ENCODE measurements around the gene CTXN3. TPM values are rescaled to one million over a fixed set of nuclear protein-coding genes. Genes with fewer than 3 reads are reported as not detected.

CTXN3 gene
- total RNA-seq, 4 donors from 2014 or later: 0.13 TPM; not detected in 3

DNA sequence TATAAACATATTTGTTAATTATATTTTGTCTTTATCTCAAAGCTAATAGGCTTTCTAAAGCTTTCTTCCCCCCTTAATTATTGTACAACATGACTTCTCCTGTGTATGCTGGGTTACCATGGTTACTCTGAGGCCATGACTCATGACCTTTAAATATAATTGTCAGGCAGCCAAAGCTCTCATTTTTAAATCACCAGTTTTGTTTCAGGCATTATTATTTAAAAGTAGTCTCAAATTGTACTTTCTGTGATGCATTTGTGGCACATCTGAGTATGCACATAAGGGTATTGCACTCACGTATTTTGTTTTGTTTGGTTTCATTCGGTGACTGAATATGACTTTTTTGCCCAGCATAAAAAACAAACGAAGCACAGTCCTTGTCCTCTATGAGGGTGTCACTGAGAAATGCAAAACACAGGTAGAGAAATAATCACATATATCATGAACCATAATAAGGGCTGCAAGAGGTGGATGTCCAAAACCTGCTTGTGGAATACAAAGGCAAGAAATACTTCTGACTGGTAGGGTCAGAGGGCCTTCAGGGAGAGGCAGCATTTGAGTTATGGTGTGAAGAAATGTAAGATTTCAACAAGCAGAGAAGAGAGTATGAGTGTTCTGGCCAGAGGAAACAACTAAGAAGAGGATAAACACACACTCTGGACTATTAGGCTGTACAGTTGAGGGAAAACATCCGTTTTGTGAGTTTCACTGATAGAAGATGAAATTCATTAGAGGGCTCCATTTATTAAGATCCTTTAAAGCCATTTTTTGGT, 56.4 kb downstream of the CTXN3 start:
- Histone ChIP-seq H3K4me3 (no peak overlapping the region), H3K9me3 (no peaks in the 10 kb centered on the region), H3K27ac (no peak overlapping the region), H3K27me3 (no peaks in the 10 kb centered on the region), H3K36me3 (no peaks in the 10 kb centered on the region), H3K4me1 (peaks cover 0 to 11% (median 5%) of the 10 kb centered on the region in 3 donors)
- DNase-seq: no peak
- no peak for TF ChIP-seq POLR2A (IDR thresholded peaks at IDR 0.05)
- no peak for TF ChIP-seq CTCF (IDR thresholded peaks at IDR 0.05)
- WGBS, 2 donors: 27 to 36% methylated on average over 4 of the region's 4 CpGs
- intact Hi-C loops (cut with DNase I): no loop called here

GRCh38 chr5:127706691-127707090, 57.8 kb downstream of the CTXN3 start:
- no peaks in the 10 kb centered on the region for H3K9me3 ChIP-seq
- intact Hi-C loops (cut with DNase I): no loop called here
- 63% methylated on average over 1 of the region's 1 CpG for WGBS, 2 donors
- H3K4me1 ChIP-seq: peaks cover 0 to 11% (median 5%) of the 10 kb centered on the region in 3 donors
- TF ChIP-seq CTCF (IDR thresholded peaks at IDR 0.05) (no peak), POLR2A (IDR thresholded peaks at IDR 0.05) (no peak)
- no peak for DNase-seq
- H3K27ac ChIP-seq: peak overlapping the region in 2 of 4 donors; percentile 20 to 29
- H3K27me3 ChIP-seq: no peaks in the 10 kb centered on the region
- no peaks in the 10 kb centered on the region for H3K36me3 ChIP-seq
- H3K4me3 ChIP-seq: no peak overlapping the region

- 56 to 66% methylated on average over 3 of the region's 3 CpGs for WGBS, 2 donors
- H3K27ac ChIP-seq: peak overlapping the region in 2 of 4 donors; percentile 20 to 29
- intact Hi-C loops (cut with DNase I): no loop called here
These were observed 58.3 kb downstream of the CTXN3 start for GRCh38 chr5:127707209-127707608.

More at GRCh38 chr5:127707209-127707608, 58.3 kb downstream of the CTXN3 start:
- no peak for DNase-seq
- Histone ChIP-seq H3K27me3 (no peaks in the 10 kb centered on the region), H3K4me3 (no peak overlapping the region), H3K9me3 (no peaks in the 10 kb centered on the region), H3K36me3 (no peaks in the 10 kb centered on the region), H3K4me1 (peaks cover 0 to 11% (median 5%) of the 10 kb centered on the region in 3 donors)
- TF ChIP-seq POLR2A (IDR thresholded peaks at IDR 0.05) (no peak), CTCF (IDR thresholded peaks at IDR 0.05) (no peak)

Other genes with a start within 250 kb of the CTXN3 start
- 10 to 100 TPM; 22.8 to 43.7 (median 34.0) TPM for gene PRRC1, start 131.4 kb upstream of the CTXN3 start, total RNA-seq
- gene CCDC192, start 54.3 kb downstream of the CTXN3 start, total RNA-seq: not detected